ENCODE measurements around the gene PHF21B. TPM values are rescaled to one million over a fixed set of nuclear protein-coding genes. Genes with fewer than 3 reads are reported as not detected.
"Not testable (repeated sequence)": the region's sequence is repeated elsewhere in the genome, so short reads cannot be mapped to it uniquely, and the experiment has no call there.

Gene PHF21B
- total and polyA plus RNA-seq, 7 experiments from 2014 or later = not detected

- intact Hi-C loops (cut with micrococcal nuclease) = no loop called here
- peaks cover 0 to 35% (median 17%) of the 10 kb centered on the region in 5 donors for H3K27me3 Mint-ChIP-seq
- H3K4me1 ChIP-seq (ENCODE audit: control insufficient read depth in 2 of 2, insufficient read depth in 2 of 2, low read length in 2 of 2) = no peaks in the 10 kb centered on the region
- no peaks in the 10 kb centered on the region for H3K4me1 Mint-ChIP-seq
- H3K4me3 ChIP-seq (ENCODE audit: low read length) = no peak overlapping the region
- H3K9me3 Mint-ChIP-seq = no peaks in the 10 kb centered on the region
- ChIA-PET POLR2A (no interaction called here), CTCF (no interaction called here)
- H3K27ac ChIP-seq (ENCODE audit: low read depth, low read length) = no peak overlapping the region
- no peaks in the 10 kb centered on the region for H3K36me3 ChIP-seq (ENCODE audit: control insufficient read depth in 2 of 3, insufficient read depth in 3 of 3, low read length in 3 of 3)
- DNase-seq = no peak
- no peaks in the 10 kb centered on the region for H3K9me3 ChIP-seq (ENCODE audit: control insufficient read depth in 2 of 3, low read length in 3 of 3)
- no peak for ATAC-seq
- no peak overlapping the region for H3K27ac Mint-ChIP-seq
- H3K4me3 Mint-ChIP-seq = no peak overlapping the region
- no peaks in the 10 kb centered on the region for H3K36me3 Mint-ChIP-seq
- no peaks in the 10 kb centered on the region for H3K27me3 ChIP-seq (ENCODE audit: control insufficient read depth in 2 of 2, insufficient read depth in 2 of 2, low read length in 2 of 2)
Observed at GRCh38 chr22:44968736-44969135, 41.1 kb downstream of the PHF21B start.

- Histone ChIP-seq H3K27ac (ENCODE audit: low read depth, low read length) (no peak overlapping the region), H3K36me3 (ENCODE audit: control insufficient read depth in 2 of 3, insufficient read depth in 3 of 3, low read length in 3 of 3) (no peaks in the 10 kb centered on the region), H3K4me1 (ENCODE audit: control insufficient read depth in 2 of 2, insufficient read depth in 2 of 2, low read length in 2 of 2) (no peaks in the 10 kb centered on the region), H3K4me3 (ENCODE audit: low read length) (no peak overlapping the region), H3K27me3 (ENCODE audit: control insufficient read depth in 2 of 2, insufficient read depth in 2 of 2, low read length in 2 of 2) (no peaks in the 10 kb centered on the region), H3K9me3 (ENCODE audit: control insufficient read depth in 2 of 3, low read length in 3 of 3) (no peaks in the 10 kb centered on the region)
- POLR2A ChIA-PET = no interaction called here
- intact Hi-C loops (cut with micrococcal nuclease) = no loop called here
- DNase-seq (no peak), ATAC-seq (no peak)
- H3K4me3 Mint-ChIP-seq = no peak overlapping the region
- H3K9me3 Mint-ChIP-seq = no peaks in the 10 kb centered on the region
- H3K36me3 Mint-ChIP-seq = no peaks in the 10 kb centered on the region
- no peaks in the 10 kb centered on the region for H3K4me1 Mint-ChIP-seq
- H3K27me3 Mint-ChIP-seq = peaks cover 0 to 9% (median 4%) of the 10 kb centered on the region in 5 donors
- CTCF ChIA-PET = no interaction called here
- no peak overlapping the region for H3K27ac Mint-ChIP-seq
Observed at GRCh38 chr22:44965171-44965570, 44.6 kb downstream of the PHF21B start.

- intact Hi-C loops (cut with micrococcal nuclease) = no loop called here
- peaks cover 0 to 9% (median under 1%) of the 10 kb centered on the region in 5 donors for H3K27me3 Mint-ChIP-seq
- ATAC-seq = no peak
- Histone ChIP-seq H3K27me3 (ENCODE audit: control insufficient read depth in 2 of 2, insufficient read depth in 2 of 2, low read length in 2 of 2) (no peaks in the 10 kb centered on the region), H3K27ac (ENCODE audit: low read depth, low read length) (no peak overlapping the region), H3K9me3 (ENCODE audit: control insufficient read depth in 2 of 3, low read length in 3 of 3) (no peaks in the 10 kb centered on the region), H3K36me3 (ENCODE audit: control insufficient read depth in 2 of 3, insufficient read depth in 3 of 3, low read length in 3 of 3) (no peaks in the 10 kb centered on the region), H3K4me3 (ENCODE audit: low read length) (no peak overlapping the region), H3K4me1 (ENCODE audit: control insufficient read depth in 2 of 2, insufficient read depth in 2 of 2, low read length in 2 of 2) (no peaks in the 10 kb centered on the region)
- H3K4me3 Mint-ChIP-seq = no peak overlapping the region
- no peaks in the 10 kb centered on the region for H3K4me1 Mint-ChIP-seq
- no peak for DNase-seq
- ChIA-PET CTCF (no interaction called here), POLR2A (no interaction called here)
- no peaks in the 10 kb centered on the region for H3K9me3 Mint-ChIP-seq
- no peak overlapping the region for H3K27ac Mint-ChIP-seq
- H3K36me3 Mint-ChIP-seq = no peaks in the 10 kb centered on the region
Observed at GRCh38 chr22:44964722-44965078, 45.1 kb downstream of the PHF21B start.

GRCh38 chr22:44963832-44964721, 45.7 kb downstream of the PHF21B start:
- Histone ChIP-seq H3K4me1 (ENCODE audit: control insufficient read depth in 2 of 2, insufficient read depth in 2 of 2, low read length in 2 of 2) (no peaks in the 10 kb centered on the region), H3K4me3 (ENCODE audit: low read length) (no peak overlapping the region), H3K27me3 (ENCODE audit: control insufficient read depth in 2 of 2, insufficient read depth in 2 of 2, low read length in 2 of 2) (no peaks in the 10 kb centered on the region), H3K27ac (ENCODE audit: low read depth, low read length) (no peak overlapping the region), H3K9me3 (ENCODE audit: control insufficient read depth in 2 of 3, low read length in 3 of 3) (no peaks in the 10 kb centered on the region), H3K36me3 (ENCODE audit: control insufficient read depth in 2 of 3, insufficient read depth in 3 of 3, low read length in 3 of 3) (no peaks in the 10 kb centered on the region)
- no peaks in the 10 kb centered on the region for H3K4me1 Mint-ChIP-seq
- peaks cover 0 to 12% (median 0%) of the 10 kb centered on the region in 5 donors for H3K27me3 Mint-ChIP-seq
- ChIA-PET CTCF (no interaction called here), POLR2A (no interaction called here)
- intact Hi-C loops (cut with micrococcal nuclease) = no loop called here
- no peaks in the 10 kb centered on the region for H3K9me3 Mint-ChIP-seq
- ATAC-seq = no peak
- H3K36me3 Mint-ChIP-seq = no peaks in the 10 kb centered on the region
- H3K27ac Mint-ChIP-seq = no peak overlapping the region
- no peak for DNase-seq
- no peak overlapping the region for H3K4me3 Mint-ChIP-seq

- Mint-ChIP-seq H3K4me3 (no peak overlapping the region), H3K27me3 (peaks cover 0 to 13% (median 0%) of the 10 kb centered on the region in 5 donors), H3K27ac (no peak overlapping the region), H3K36me3 (no peaks in the 10 kb centered on the region), H3K4me1 (no peaks in the 10 kb centered on the region), H3K9me3 (no peaks in the 10 kb centered on the region)
- no peak overlapping the region for H3K4me3 ChIP-seq (ENCODE audit: low read length)
- no peaks in the 10 kb centered on the region for H3K27me3 ChIP-seq (ENCODE audit: control insufficient read depth in 2 of 2, insufficient read depth in 2 of 2, low read length in 2 of 2)
- H3K4me1 ChIP-seq (ENCODE audit: control insufficient read depth in 2 of 2, insufficient read depth in 2 of 2, low read length in 2 of 2) = no peaks in the 10 kb centered on the region
- no peaks in the 10 kb centered on the region for H3K36me3 ChIP-seq (ENCODE audit: control insufficient read depth in 2 of 3, insufficient read depth in 3 of 3, low read length in 3 of 3)
- ATAC-seq (no peak), DNase-seq (no peak)
- intact Hi-C loops (cut with micrococcal nuclease) = no loop called here
- H3K27ac ChIP-seq (ENCODE audit: low read depth, low read length) = no peak overlapping the region
- ChIA-PET POLR2A (no interaction called here), CTCF (no interaction called here)
- H3K9me3 ChIP-seq (ENCODE audit: control insufficient read depth in 2 of 3, low read length in 3 of 3) = no peaks in the 10 kb centered on the region
Observed at GRCh38 chr22:44962741-44963454, 46.9 kb downstream of the PHF21B start.

GRCh38 chr22:44961682-44962081, 48.1 kb downstream of the PHF21B start:
- H3K27ac ChIP-seq (ENCODE audit: low read depth, low read length); H3K4me3 ChIP-seq (ENCODE audit: low read length); ATAC-seq; DNase-seq; H3K27me3 ChIP-seq (ENCODE audit: control insufficient read depth in 2 of 2, insufficient read depth in 2 of 2, low read length in 2 of 2); H3K36me3 ChIP-seq (ENCODE audit: control insufficient read depth in 2 of 3, insufficient read depth in 3 of 3, low read length in 3 of 3); H3K4me3 Mint-ChIP-seq; H3K36me3 Mint-ChIP-seq; H3K9me3 Mint-ChIP-seq; intact Hi-C loops (cut with micrococcal nuclease); H3K4me1 ChIP-seq (ENCODE audit: control insufficient read depth in 2 of 2, insufficient read depth in 2 of 2, low read length in 2 of 2); POLR2A ChIA-PET; H3K4me1 Mint-ChIP-seq; CTCF ChIA-PET; H3K9me3 ChIP-seq (ENCODE audit: control insufficient read depth in 2 of 3, low read length in 3 of 3); H3K27ac Mint-ChIP-seq: not testable (repeated sequence)
- H3K27me3 Mint-ChIP-seq = peaks cover 0 to 13% (median 0%) of the 10 kb centered on the region in 5 donors

Data from naive thymus-derived CD4-positive, alpha-beta T cell (primary cell).